ENCODE results near the gene GFRA4.

GFRA4 gene

GRCh38 chr20:3613821-3614440 is 49.3 kb downstream of the GFRA4 start:
- no peak overlapping the region for H3K4me3 ChIP-seq (ENCODE audit: low read length)
- TF ChIP-seq, protein P1, sequence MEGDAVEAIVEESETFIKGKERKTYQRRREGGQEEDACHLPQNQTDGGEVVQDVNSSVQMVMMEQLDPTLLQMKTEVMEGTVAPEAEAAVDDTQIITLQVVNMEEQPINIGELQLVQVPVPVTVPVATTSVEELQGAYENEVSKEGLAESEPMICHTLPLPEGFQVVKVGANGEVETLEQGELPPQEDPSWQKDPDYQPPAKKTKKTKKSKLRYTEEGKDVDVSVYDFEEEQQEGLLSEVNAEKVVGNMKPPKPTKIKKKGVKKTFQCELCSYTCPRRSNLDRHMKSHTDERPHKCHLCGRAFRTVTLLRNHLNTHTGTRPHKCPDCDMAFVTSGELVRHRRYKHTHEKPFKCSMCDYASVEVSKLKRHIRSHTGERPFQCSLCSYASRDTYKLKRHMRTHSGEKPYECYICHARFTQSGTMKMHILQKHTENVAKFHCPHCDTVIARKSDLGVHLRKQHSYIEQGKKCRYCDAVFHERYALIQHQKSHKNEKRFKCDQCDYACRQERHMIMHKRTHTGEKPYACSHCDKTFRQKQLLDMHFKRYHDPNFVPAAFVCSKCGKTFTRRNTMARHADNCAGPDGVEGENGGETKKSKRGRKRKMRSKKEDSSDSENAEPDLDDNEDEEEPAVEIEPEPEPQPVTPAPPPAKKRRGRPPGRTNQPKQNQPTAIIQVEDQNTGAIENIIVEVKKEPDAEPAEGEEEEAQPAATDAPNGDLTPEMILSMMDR (conservative IDR thresholded peaks at IDR 0.05; ENCODE audit: low read depth, low read length): no peak
- DNase-seq (ENCODE audit: low read depth): no peak

GRCh38 chr20:3612795-3613572 is 50.2 kb downstream of the GFRA4 start:
- no peak overlapping the region for H3K4me3 ChIP-seq (ENCODE audit: low read length)
- TF ChIP-seq, protein P1 (conservative IDR thresholded peaks at IDR 0.05; ENCODE audit: low read depth, low read length): peak; percentile 3
- DNase-seq (ENCODE audit: low read depth): no peak

DNA sequence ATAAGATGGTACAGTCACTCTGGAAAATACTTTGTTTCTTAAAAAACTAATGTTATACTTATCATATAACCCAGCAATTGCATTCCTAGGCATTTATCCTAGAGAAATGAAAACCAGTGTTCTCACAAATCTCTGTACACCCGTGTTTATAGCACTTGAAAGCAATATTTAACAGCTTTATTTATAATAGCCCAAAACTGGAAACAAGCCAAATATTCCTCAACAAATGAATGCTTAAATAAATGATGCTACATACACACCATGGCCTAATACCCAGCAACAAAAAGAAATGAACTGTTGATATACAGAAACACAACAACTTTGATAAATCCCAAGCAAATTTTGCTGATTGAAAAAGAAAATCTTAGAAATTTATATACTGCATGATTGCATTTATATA is 51.3 kb downstream of the GFRA4 start:
- TF ChIP-seq, protein P1 (conservative IDR thresholded peaks at IDR 0.05; ENCODE audit: low read depth, low read length): no peak
- DNase-seq (ENCODE audit: low read depth): no peak
- H3K4me3 ChIP-seq (ENCODE audit: low read length): no peak overlapping the region

All from retinal pigment epithelial cell (primary cell).